OCI-LY3 (cell line): Measurements from ENCODE around the gene PPP3CA.

Experiments
- CTCF ChIP-seq: fragments of 200-600, 300-600 bp; sonication (generic); IDR thresholded peaks from 2 replicates; pipeline ENCODE4 v1.5.1; 2014; ENCODE audit warnings: antibody characterized with exemption, low read length, low read depth
- EZH2phosphoT487 ChIP-seq: fragments of 200-600 bp; shearing (Covaris generic); IDR thresholded peaks from 2 replicates; pipeline ENCODE4 v1.6.1; 2018; ENCODE audit warnings: antibody characterized with exemption, mixed run types, low read depth

GRCh38 chr4:101019941-101020401, 327.4 kb downstream of the PPP3CA start:
- TF ChIP-seq CTCF, result no peak
- TF ChIP-seq EZH2phosphoT487, result no peak
